ENCODE results near the gene RBSN.

GRCh38 chr3:15044326-15044725 lies 54.6 kb downstream of the RBSN start:
- TF ChIP-seq POLR2A (IDR thresholded peaks at IDR 0.05) (no peak), CTCF (IDR thresholded peaks at IDR 0.05) (no peak)

All from adrenal gland (tissue), 5 donors.